ENCODE data around the gene DPYSL3. TPM values are rescaled to one million over a fixed set of nuclear protein-coding genes. Genes with fewer than 3 reads are reported as not detected.

Gene DPYSL3
- total RNA-seq, 1 experiment from 2014 or later: 17.2 TPM

- no peak overlapping the region for H3K4me3 ChIP-seq (replicated peaks in 1 of 2; ENCODE audit: low read depth in 1 of 2, low read length in 2 of 2)
- BruUV-seq (replicated peaks): no TSS peak
- no peak overlapping the region for H3K4me2 ChIP-seq (ENCODE audit: low read length)
Measured at GRCh38 chr5:147483188-147483790, 26.6 kb downstream of the DPYSL3 start.

More at GRCh38 chr5:147483188-147483790, 26.6 kb downstream of the DPYSL3 start:
- TF ChIP-seq EZH2phosphoT487 (IDR thresholded peaks at IDR 0.05; ENCODE audit: borderline replicate concordance) (no peak), TCF7L2 (IDR thresholded peaks at IDR 0.05; ENCODE audit: borderline replicate concordance, extremely low read depth, insufficient read depth, insufficient read length) (no peak), POLR2A (IDR thresholded peaks at IDR 0.05; ENCODE audit: borderline replicate concordance, extremely low read depth, insufficient read depth, insufficient read length) (no peak), ZBTB33 (IDR thresholded peaks at IDR 0.05; ENCODE audit: extremely low read depth, insufficient replicate concordance, low read length) (no peak), FOSL1 (IDR thresholded peaks at IDR 0.05; ENCODE audit: low read depth) (no peak), JUND (IDR thresholded peaks at IDR 0.05) (no peak), ATF3 (IDR thresholded peaks at IDR 0.05) (no peak), MAX (IDR thresholded peaks at IDR 0.05) (no peak), CBX3 (IDR thresholded peaks at IDR 0.05; ENCODE audit: low read depth) (no peak), SP1 (IDR thresholded peaks at IDR 0.05; ENCODE audit: low read depth) (no peak), EGR1 (IDR thresholded peaks at IDR 0.05; ENCODE audit: low read depth) (no peak), CTCF (IDR thresholded peaks at IDR 0.05 in 2 of 3, conservative IDR thresholded peaks at IDR 0.05 in 1 of 3; ENCODE audit: borderline replicate concordance in 1 of 3, insufficient read depth in 1 of 3, low read depth in 2 of 3, low read length in 2 of 3) (no peak), EZH2 (IDR thresholded peaks at IDR 0.05) (no peak), POLR2AphosphoS5 (IDR thresholded peaks at IDR 0.05; ENCODE audit: low read depth, low read length) (no peak), SRF (IDR thresholded peaks at IDR 0.05; ENCODE audit: low read depth) (no peak)
- Histone ChIP-seq H3K27me3 (ENCODE audit: insufficient read depth, low read length) (no peaks in the 10 kb centered on the region), H3K4me1 (ENCODE audit: control insufficient read depth in 1 of 2, insufficient read depth in 2 of 2, low read length in 2 of 2) (no peaks in the 10 kb centered on the region), H3K79me2 (ENCODE audit: insufficient read depth, low read length) (no peaks in the 10 kb centered on the region), H3K36me3 (ENCODE audit: control insufficient read depth in 1 of 2, insufficient read depth in 2 of 2, low read length in 2 of 2) (no peaks in the 10 kb centered on the region), H4K20me1 (ENCODE audit: insufficient read depth) (no peaks in the 10 kb centered on the region), H3K9me2 (ENCODE audit: insufficient read depth) (no peaks in the 10 kb centered on the region), H3K9me3 (ENCODE audit: control insufficient read depth in 1 of 2, insufficient read depth in 1 of 2, low read depth in 1 of 2, low read length in 2 of 2) (no peaks in the 10 kb centered on the region), H2AFZ (ENCODE audit: low read depth, low read length, poor library complexity, severe bottlenecking) (no peak overlapping the region), H3K9ac (ENCODE audit: low read length) (no peak overlapping the region), H3K27ac (ENCODE audit: low read depth, low read length) (no peak overlapping the region)
- CTCF ChIA-PET: no interaction called here
- RAD21 ChIA-PET (ENCODE audit: low non-redundant PET in 1 of 2, low total read pairs in 2 of 2, uncharacterized antibody in 2 of 2, unreplicated experiment in 2 of 2): no interaction called here
- ATAC-seq (no peak), DNase-seq (ENCODE audit: low read depth, low spot score) (no peak)
- intact Hi-C loops (cut with micrococcal nuclease): no loop called here
- POLR2A ChIA-PET: no interaction called here
